ENCODE data around the gene KRTAP5-11.
"Not testable (repeated sequence)": the region's sequence is repeated elsewhere in the genome, so short reads cannot be mapped to it uniquely, and the experiment has no call there.

Gene KRTAP5-11

DNA sequence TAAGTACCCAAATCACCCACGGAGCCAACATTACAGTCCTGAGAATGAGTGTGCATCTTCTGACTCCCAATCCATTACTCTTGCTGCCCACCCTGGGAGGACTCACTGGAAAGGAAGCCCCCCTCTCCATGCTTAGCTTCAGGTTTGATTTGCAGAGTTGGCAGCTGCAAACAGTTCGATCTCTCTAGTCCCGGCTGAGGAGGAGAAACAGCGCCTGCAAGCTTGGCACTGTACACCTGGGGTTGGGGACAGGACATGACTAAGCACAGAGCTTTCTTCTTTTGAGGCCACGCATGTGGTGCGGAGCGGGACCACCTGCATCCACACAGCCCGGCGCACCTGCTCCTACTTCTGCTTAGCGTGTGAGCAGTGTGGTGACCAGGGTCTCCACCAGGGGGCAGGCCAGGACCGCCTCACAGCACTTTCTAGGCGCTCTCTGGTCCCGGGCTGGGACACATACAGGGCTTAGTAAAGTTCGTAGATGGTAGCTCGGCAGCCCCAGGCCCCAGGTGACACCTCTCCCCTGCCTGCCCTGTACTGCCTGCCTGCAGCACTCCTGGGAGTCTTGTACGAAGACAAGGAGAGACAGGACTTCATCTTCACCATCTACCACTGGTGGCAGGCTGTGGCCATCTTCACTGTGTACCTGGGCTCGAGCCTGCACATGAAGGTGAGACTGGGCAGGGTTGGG, 22.3 kb upstream of the KRTAP5-11 start:
- not testable (repeated sequence) for H3K4me3 ChIP-seq (ENCODE audit: low read depth, low read length); DNase-seq (ENCODE audit: low read depth)
- TF ChIP-seq, protein P1, sequence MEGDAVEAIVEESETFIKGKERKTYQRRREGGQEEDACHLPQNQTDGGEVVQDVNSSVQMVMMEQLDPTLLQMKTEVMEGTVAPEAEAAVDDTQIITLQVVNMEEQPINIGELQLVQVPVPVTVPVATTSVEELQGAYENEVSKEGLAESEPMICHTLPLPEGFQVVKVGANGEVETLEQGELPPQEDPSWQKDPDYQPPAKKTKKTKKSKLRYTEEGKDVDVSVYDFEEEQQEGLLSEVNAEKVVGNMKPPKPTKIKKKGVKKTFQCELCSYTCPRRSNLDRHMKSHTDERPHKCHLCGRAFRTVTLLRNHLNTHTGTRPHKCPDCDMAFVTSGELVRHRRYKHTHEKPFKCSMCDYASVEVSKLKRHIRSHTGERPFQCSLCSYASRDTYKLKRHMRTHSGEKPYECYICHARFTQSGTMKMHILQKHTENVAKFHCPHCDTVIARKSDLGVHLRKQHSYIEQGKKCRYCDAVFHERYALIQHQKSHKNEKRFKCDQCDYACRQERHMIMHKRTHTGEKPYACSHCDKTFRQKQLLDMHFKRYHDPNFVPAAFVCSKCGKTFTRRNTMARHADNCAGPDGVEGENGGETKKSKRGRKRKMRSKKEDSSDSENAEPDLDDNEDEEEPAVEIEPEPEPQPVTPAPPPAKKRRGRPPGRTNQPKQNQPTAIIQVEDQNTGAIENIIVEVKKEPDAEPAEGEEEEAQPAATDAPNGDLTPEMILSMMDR (conservative IDR thresholded peaks at IDR 0.05; ENCODE audit: low read depth, low read length), result peak; percentile 19

DNA sequence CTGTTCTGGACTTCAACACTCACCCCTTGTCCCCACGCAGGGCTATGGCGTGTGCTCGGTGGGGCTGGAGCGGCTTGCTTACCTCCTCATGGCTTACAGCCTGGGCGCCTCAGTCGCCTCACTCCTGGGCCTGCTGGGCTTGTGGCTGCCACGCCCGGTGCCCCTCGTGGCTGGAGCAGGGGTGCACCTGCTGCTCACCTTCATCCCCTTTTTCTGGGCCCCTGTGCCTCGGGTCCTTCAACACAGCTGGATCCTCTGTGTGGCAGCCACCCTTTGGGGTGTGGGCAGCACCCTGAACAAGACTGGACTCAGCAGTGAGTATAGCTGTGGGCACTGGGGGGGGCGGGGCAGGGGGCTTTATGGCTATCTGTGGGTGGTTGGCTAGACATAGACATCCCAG, 20.5 kb upstream of the KRTAP5-11 start:
- H3K4me3 ChIP-seq (ENCODE audit: low read depth, low read length); DNase-seq (ENCODE audit: low read depth): not testable (repeated sequence)

DNA sequence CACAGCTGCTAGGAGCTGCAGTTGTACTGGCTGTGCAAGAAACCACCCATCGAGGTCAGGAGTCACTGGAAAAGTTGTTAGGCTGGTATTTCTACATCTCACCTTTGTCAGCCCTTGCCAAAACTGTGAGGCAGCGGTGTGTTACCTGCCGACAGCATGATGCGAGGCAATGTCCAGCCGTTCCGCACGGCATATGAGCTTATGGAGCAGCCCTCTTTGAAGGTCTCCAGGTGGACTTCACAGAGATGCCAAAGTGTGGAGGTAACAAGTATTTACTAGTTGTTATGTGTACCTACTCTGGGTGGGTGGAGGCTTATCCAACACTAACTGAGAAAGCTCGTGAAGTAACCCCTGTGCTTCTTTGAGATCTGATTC, 6.9 kb upstream of the KRTAP5-11 start:
- H3K4me3 ChIP-seq (ENCODE audit: low read depth, low read length); DNase-seq (ENCODE audit: low read depth): not testable (repeated sequence)

DNA sequence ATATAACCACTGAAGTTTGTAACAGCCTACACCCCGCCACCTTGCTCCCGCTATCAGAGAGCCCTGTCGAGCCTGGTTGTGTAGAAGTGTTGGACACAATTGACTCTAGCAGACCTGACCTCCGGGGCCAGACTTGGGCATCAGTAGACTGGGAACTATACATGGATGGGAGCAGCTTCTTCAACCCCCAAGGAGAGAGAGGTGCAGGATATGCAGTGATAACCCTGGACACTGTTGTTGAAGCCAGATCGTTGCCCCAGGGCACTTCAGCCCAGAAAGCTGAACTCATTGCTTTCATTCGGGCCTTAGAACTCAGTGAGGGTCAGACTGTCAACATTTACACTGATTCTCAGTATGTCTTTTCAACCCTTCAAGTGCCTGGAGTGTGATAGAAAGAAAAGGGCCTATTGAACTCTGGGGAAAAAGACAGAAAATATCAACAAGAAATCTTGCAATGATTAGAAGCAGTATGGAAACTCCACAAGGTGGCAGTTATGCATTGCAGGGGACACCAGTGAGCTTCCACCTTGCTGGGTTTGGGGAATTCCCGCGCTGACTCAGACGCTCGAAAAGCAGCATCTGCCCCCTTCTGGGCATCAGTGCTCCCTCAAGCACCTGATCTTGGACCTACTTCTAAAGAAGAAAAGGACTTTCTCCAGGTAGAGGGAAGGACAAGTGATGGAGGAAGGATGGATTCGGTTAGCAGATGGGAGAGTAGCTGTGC, 6.3 kb upstream of the KRTAP5-11 start:
- DNase-seq (ENCODE audit: low read depth); H3K4me3 ChIP-seq (ENCODE audit: low read depth, low read length): not testable (repeated sequence)

DNA sequence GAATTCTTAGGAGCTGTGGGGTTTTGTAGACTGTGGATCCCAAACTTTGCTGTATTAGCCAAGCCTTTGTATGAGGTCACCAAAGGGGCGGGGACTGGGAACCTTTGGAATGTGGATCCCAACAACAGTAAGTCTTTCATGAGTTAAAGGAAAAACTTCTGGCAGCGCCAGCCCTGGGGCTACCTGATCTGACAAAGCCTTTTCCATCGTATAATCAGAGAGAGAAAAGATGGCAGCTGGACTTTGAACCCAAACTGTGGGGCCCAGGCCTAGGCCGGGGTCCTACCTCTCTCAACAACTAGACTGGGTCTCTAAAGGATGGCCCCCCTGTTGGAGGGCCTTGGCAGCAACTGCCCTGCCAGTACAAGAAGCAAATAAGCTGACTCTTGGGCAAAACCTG, 5.6 kb upstream of the KRTAP5-11 start:
- H3K4me3 ChIP-seq (ENCODE audit: low read depth, low read length); DNase-seq (ENCODE audit: low read depth): not testable (repeated sequence)

DNA sequence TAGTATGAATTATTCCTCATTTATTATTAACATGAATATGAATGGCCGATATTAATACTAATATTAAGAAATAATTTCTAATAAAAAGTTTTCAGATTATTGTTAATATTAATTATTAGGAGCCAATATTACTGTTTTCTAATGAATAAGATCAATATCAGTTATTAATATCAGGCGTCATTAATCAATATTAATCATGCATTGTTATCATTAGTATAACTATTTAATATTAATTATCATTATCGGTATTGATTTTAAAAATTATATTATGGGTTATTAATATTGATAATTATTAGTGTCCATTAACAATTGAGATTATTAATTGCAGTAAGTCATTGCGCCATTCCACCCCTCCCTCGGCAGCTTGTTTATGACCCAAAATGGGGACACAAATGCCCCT, 3.0 kb upstream of the KRTAP5-11 start:
- not testable (repeated sequence) for DNase-seq (ENCODE audit: low read depth); H3K4me3 ChIP-seq (ENCODE audit: low read depth, low read length)

DNA sequence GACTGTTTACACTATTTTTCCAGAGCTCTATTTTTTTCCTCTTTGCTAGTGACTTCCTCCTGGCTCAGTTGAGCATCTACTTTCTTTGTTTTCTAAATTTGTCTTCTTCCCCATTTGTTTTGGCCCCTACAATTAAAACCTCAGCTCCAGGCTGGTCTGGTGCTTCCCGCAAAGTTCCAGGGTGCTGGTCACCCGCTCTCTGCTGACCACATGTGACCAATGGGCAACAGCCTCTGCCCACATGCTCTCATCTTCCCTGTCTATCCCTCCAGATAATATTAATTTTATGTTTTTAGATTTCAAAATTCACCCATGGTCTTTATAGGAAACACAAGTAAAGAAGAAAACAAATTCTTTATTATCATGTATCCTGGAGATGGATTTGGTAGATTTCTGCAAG, 294 bp upstream of the KRTAP5-11 start:
- not testable (repeated sequence) for H3K4me3 ChIP-seq (ENCODE audit: low read depth, low read length); DNase-seq (ENCODE audit: low read depth)

DNA sequence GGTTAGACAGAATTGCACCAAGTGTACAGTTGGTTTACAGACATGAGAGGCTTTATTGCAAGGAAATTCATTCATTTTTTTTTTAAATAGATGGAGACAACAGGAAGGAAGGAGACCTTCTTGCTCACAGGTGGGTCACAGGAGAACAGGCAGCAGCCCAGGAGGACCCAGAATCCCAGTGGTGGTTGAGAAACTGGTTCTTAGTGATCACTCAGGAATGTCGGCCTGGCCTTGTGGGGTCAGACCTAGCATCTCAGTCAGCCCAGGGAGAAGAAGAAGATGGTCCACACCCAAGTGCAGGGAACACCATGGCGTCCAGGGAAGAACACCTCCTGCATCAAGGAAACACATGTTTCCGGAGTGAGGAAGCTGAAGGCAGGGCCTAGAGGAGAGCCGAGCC, 849 bp downstream of the KRTAP5-11 start:
- H3K4me3 ChIP-seq (ENCODE audit: low read depth, low read length), result no peak overlapping the region
- TF ChIP-seq, protein P1 (conservative IDR thresholded peaks at IDR 0.05; ENCODE audit: low read depth, low read length), result no peak
- no peak for DNase-seq (ENCODE audit: low read depth)

DNA sequence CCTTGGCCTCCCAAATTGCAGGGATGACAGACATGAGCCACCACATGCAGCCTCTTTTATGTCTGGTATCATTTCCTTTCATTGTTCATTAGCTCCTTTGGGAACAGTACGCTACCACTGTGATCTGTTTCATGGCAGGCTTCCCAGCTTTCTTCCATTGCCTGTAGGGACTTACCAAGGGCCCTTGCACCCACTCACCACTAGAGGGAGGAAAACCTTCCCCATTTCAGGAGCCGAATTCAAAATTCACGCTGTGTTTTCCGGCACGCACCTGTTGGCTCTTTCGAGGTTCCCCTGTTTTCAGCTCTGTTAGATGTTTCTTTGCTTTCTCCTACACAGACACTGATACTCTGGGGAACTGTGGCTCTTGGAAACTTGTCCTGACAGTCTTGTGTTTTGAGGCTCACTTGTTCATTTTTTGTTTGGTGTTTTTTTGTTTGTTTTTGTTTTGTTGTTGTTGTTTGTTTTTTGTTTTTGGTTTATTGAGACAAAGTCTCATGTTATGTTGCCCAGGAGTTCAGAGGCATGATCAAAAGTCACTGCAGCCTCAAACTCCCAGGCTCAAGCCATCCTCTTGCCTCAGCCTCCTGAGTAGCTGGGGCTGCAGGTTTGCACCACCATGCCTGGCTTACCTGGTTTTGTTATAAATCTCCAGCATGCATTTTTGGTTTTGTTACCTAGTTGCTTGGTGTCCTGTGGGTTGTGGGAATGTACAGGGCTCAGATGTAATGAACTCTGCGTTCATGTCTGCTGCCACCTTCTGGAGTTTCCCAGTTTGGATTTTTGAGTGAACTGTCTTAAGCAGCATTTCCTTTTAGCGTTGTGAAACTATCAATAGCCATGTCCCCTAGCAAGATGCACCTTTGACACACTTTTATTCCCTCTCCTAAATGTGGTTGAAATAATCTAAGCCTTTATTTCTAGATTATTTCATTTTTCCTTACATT, 2.3 kb downstream of the KRTAP5-11 start:
- peak; percentile 82 for DNase-seq (ENCODE audit: low read depth)

DNA sequence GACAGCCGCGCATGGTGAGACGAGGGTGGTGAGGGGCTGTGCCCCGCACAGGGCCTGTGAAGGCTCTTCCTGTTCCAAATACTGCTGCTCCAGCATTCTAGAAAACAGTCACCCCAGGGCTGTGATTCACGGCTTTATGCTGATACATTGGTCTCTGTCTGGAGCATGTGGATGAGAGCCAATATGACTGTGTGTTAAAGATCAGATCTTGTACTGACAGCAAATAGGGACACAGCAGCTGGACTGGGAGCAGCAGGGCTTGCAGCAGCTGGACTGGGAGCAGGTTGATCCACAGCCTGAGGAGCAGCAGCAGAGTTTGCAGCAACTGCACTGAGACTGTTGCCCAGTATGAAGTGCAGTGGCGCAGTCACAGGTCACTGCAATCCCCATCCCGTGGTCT, 3.2 kb downstream of the KRTAP5-11 start:
- not testable (repeated sequence) for DNase-seq (ENCODE audit: low read depth); H3K4me3 ChIP-seq (ENCODE audit: low read depth, low read length)

More for the DNA sequence above, 2.3 kb downstream of the KRTAP5-11 start:
- TF ChIP-seq, protein P1 (conservative IDR thresholded peaks at IDR 0.05; ENCODE audit: low read depth, low read length), result peak; percentile 91
- no peak overlapping the region for H3K4me3 ChIP-seq (ENCODE audit: low read depth, low read length)

All from choroid plexus epithelial cell (primary cell).